H1 (cell line): ENCODE measurements around the gene CAMTA2. TPM values are rescaled to one million over a fixed set of nuclear protein-coding genes. Genes with fewer than 3 reads are reported as not detected.

ENCODE experiments used
- CTCF ChIA-PET: fragments of 300-600 bp; sonication (Branson Sonifier 250); formaldehyde crosslinking; loops from one replicate; lab custom pipeline; 2021; ENCODE audit not compliant: partially characterized antibody; lab: Charles Lee
- POLR2A ChIA-PET: fragments of 300-600 bp; sonication (Branson Sonifier 250); formaldehyde crosslinking; loops from one replicate; lab custom pipeline; 2021; ENCODE audit warnings: inconsistent platforms; ENCODE audit not compliant: partially characterized antibody; lab: Charles Lee
- DNase-seq, 2 experiments: peaks; one replicate each; pipeline versions ENCODE4 v3.0.0 to v3.0.0-alpha.2; 2010 to 2022; ENCODE audit warnings: low spot score in 2 of 2, low read depth in 1 of 2, mixed read lengths in 1 of 2
- FAIRE-seq: peaks from 2 replicates; lab custom pipeline; 2011; peaks lifted over from hg19 to GRCh38; lab: Jason Lieb, UNC
- H2AFZ ChIP-seq: 2 replicates; pipeline ENCODE4 v1.8.1; 2012; ENCODE audit warnings: low read length, inconsistent platforms
- H2AK5ac ChIP-seq: 2 replicates; pipeline ENCODE4 v1.6.1; 2013; ENCODE audit warnings: low read depth, low read length
- H2BK120ac ChIP-seq: replicated peaks from 2 replicates; pipeline ENCODE3; 2013; ENCODE audit warnings: low read depth, low read length, inconsistent platforms
- H2BK12ac ChIP-seq: 2 replicates; pipeline ENCODE4 v1.6.1; 2013; ENCODE audit warnings: low read depth, low read length
- H2BK15ac ChIP-seq: 2 replicates; pipeline ENCODE4 v1.6.1; 2013; ENCODE audit warnings: low read length
- H2BK20ac ChIP-seq: 2 replicates; pipeline ENCODE4 v1.6.1; 2013; ENCODE audit warnings: low read length
- H2BK5ac ChIP-seq: 2 replicates; pipeline ENCODE4 v1.6.1; 2013; ENCODE audit warnings: low read depth, low read length
- H3K14ac ChIP-seq: 2 replicates; pipeline ENCODE4 v1.6.1; 2013; ENCODE audit warnings: inconsistent platforms; ENCODE audit not compliant: insufficient read length
- H3K18ac ChIP-seq: 2 replicates; pipeline ENCODE4 v1.6.1; 2013; ENCODE audit warnings: low read length; ENCODE audit errors: extremely low read depth
- H3K23ac ChIP-seq: 2 replicates; pipeline ENCODE4 v1.6.1; 2013; ENCODE audit warnings: inconsistent platforms; ENCODE audit not compliant: insufficient read length
- H3K23me2 ChIP-seq: 2 replicates; pipeline ENCODE4 v1.6.1; 2013; ENCODE audit warnings: low read depth, low read length
- H3K27ac ChIP-seq: 2 replicates; pipeline ENCODE4 v1.6.1; 2011; ENCODE audit warnings: low read depth, low read length, inconsistent platforms
- H3K27me3 ChIP-seq, 4 experiments: replicated peaks in 1 of 4; 1 replicate in 1 of 4; 2 replicates in 3 of 4; pipeline versions ENCODE4 v1.6.1 to v1.8.1; 2011 to 2013; ENCODE audit warnings: low read length in 3 of 4, mild to moderate bottlenecking in 3 of 4, inconsistent platforms in 2 of 4, mixed read lengths in 2 of 4, moderate library complexity in 1 of 4; ENCODE audit not compliant: control insufficient read depth in 3 of 4, insufficient read depth in 3 of 4; ENCODE audit errors: extremely low read depth in 1 of 4
- H3K36me3 ChIP-seq, 4 experiments: 2 replicates each; pipeline versions ENCODE4 v1.6.1 to v1.8.1; 2011 to 2013; ENCODE audit warnings: mild to moderate bottlenecking in 4 of 4, low read length in 3 of 4, moderate library complexity in 2 of 4, control low read depth in 1 of 4, inconsistent platforms in 1 of 4; ENCODE audit not compliant: insufficient read depth in 4 of 4, control insufficient read depth in 2 of 4
- H3K4ac ChIP-seq: replicated peaks from 2 replicates; pipeline ENCODE3; 2013; ENCODE audit warnings: low read length, low read depth, mixed read lengths, inconsistent platforms; ENCODE audit not compliant: insufficient read length
- H3K4me1 ChIP-seq, 4 experiments: replicated peaks in 1 of 4; 1 replicate in 1 of 4; 2 replicates in 3 of 4; pipeline versions ENCODE4 v1.6.1 to v1.8.1; 2011 to 2013; ENCODE audit warnings: low read length in 3 of 4, inconsistent platforms in 2 of 4, mixed read lengths in 1 of 4; ENCODE audit not compliant: insufficient read depth in 4 of 4, control insufficient read depth in 3 of 4
- H3K4me2 ChIP-seq, 2 experiments: 2 replicates each; pipeline versions ENCODE4 v1.6.1 to v1.8.1; 2011 to 2013; ENCODE audit warnings: low read depth in 2 of 2, low read length in 2 of 2, control low read depth in 1 of 2, inconsistent platforms in 1 of 2, mild to moderate bottlenecking in 1 of 2; ENCODE audit not compliant: insufficient read depth in 1 of 2
- H3K4me3 ChIP-seq, 4 experiments: fragments of 200-600, 300-600 bp in 1 of 4; sonication (generic), shearing (Covaris generic), sonication (Bioruptor Twin) in 1 of 4; 2 replicates each; pipeline versions ENCODE4 v1.5.1 to v1.8.1; 2011 to 2016; ENCODE audit warnings: low read length in 4 of 4, low read depth in 3 of 4, control low read depth in 2 of 4, inconsistent platforms in 2 of 4, mild to moderate bottlenecking in 2 of 4, mixed read lengths in 1 of 4, moderate library complexity in 1 of 4; ENCODE audit not compliant: insufficient read depth in 2 of 4; ENCODE audit errors: extremely low read depth in 1 of 4
- H3K56ac ChIP-seq: replicated peaks from 2 replicates; pipeline ENCODE3; 2013; ENCODE audit warnings: low read depth, mild to moderate bottlenecking, mixed read lengths, low read length, inconsistent platforms; ENCODE audit not compliant: insufficient read length
- H3K79me1 ChIP-seq: 2 replicates; pipeline ENCODE4 v1.6.1; 2013; ENCODE audit warnings: low read depth, low read length, control low read depth
- H3K79me2 ChIP-seq, 2 experiments: 2 replicates each; pipeline versions ENCODE4 v1.6.1 to v1.8.1; 2012 to 2013; ENCODE audit warnings: low read length in 2 of 2, mild to moderate bottlenecking in 2 of 2, inconsistent platforms in 1 of 2; ENCODE audit not compliant: insufficient read depth in 2 of 2, control insufficient read depth in 1 of 2
- H3K9ac ChIP-seq, 4 experiments: replicated peaks in 1 of 4; 1 replicate in 1 of 4; 2 replicates in 3 of 4; pipeline versions ENCODE4 v1.6.1 to v1.8.1; 2011 to 2013; ENCODE audit warnings: low read depth in 3 of 4, low read length in 3 of 4, control low read depth in 2 of 4, mild to moderate bottlenecking in 2 of 4, moderate library complexity in 2 of 4, inconsistent platforms in 1 of 4; ENCODE audit errors: extremely low read depth in 1 of 4
- H3K9me3 ChIP-seq, 2 experiments: 2 replicates each; pipeline versions ENCODE4 v1.6.1 to v1.8.1; 2012 to 2013; ENCODE audit warnings: mild to moderate bottlenecking in 2 of 2, moderate library complexity in 2 of 2, control low read depth in 1 of 2, inconsistent platforms in 1 of 2, low read depth in 1 of 2, low read length in 1 of 2, mixed read lengths in 1 of 2; ENCODE audit not compliant: insufficient read depth in 2 of 2
- H4K20me1 ChIP-seq, 2 experiments: replicated peaks in 1 of 2; 2 replicates each; pipeline versions ENCODE3 to v1.8.1; 2011 to 2013; ENCODE audit warnings: inconsistent platforms in 2 of 2, low read length in 2 of 2, mild to moderate bottlenecking in 1 of 2; ENCODE audit not compliant: insufficient read depth in 2 of 2, control insufficient read depth in 1 of 2
- H4K5ac ChIP-seq: 2 replicates; pipeline ENCODE4 v1.6.1; 2013; ENCODE audit warnings: low read length, low read depth, mixed read lengths, inconsistent platforms; ENCODE audit not compliant: insufficient read length
- H4K8ac ChIP-seq: 2 replicates; pipeline ENCODE4 v1.8.0; 2013; ENCODE audit warnings: mild to moderate bottlenecking, moderate library complexity, low read length, inconsistent platforms; ENCODE audit not compliant: insufficient read depth; ENCODE audit errors: extremely low read depth
- H4K91ac ChIP-seq: replicated peaks from 2 replicates; pipeline ENCODE3; 2013; ENCODE audit warnings: low read length, mixed read lengths, inconsistent platforms; ENCODE audit not compliant: insufficient read length
- ASH2L ChIP-seq: fragments of 200-600, 300-600 bp; sonication (generic); IDR thresholded peaks from one replicate; pipeline ENCODE4 v1.7.1; 2017; ENCODE audit warnings: low read length
- CREB1 ChIP-seq: IDR thresholded peaks from 2 replicates; pipeline ENCODE4 v1.6.1; 2012; ENCODE audit warnings: inconsistent platforms
- EP300 ChIP-seq, 2 experiments: IDR thresholded peaks; 1 replicate in 1 of 2; 2 replicates in 1 of 2; pipeline ENCODE4 v1.6.1; 2011 to 2012; ENCODE audit warnings: low read depth in 2 of 2, low read length in 2 of 2, mild to moderate bottlenecking in 2 of 2, borderline replicate concordance in 1 of 2, inconsistent platforms in 1 of 2, moderate library complexity in 1 of 2
- JUN ChIP-seq: IDR thresholded peaks from 2 replicates; pipeline ENCODE4 v1.6.1; 2011; ENCODE audit warnings: low read depth, mild to moderate bottlenecking, improper control_type of control experiment, low read length
- KDM5A ChIP-seq: fragments of 200-600 bp; IDR thresholded peaks from 2 replicates; pipeline ENCODE4 v1.7.1; 2012; ENCODE audit warnings: mild to moderate bottlenecking, low read length, inconsistent platforms, mixed read lengths
- MAFK ChIP-seq: IDR thresholded peaks from 2 replicates; pipeline ENCODE4 v1.6.1; 2012; ENCODE audit warnings: low read depth, mild to moderate bottlenecking, improper control_type of control experiment, low read length
- POLR2AphosphoS5 ChIP-seq: IDR thresholded peaks from 2 replicates; pipeline ENCODE4 v1.6.1; 2011; ENCODE audit warnings: low read depth, low read length
- POU5F1 ChIP-seq: IDR thresholded peaks from 2 replicates; pipeline ENCODE4 v1.6.1; 2011; ENCODE audit warnings: low read depth, mild to moderate bottlenecking, low read length, moderate library complexity
- RXRA ChIP-seq: IDR thresholded peaks from 2 replicates; pipeline ENCODE4 v1.6.1; 2011; ENCODE audit warnings: low read depth, mild to moderate bottlenecking, low read length, moderate library complexity; ENCODE audit not compliant: insufficient read depth
- SIX5 ChIP-seq: IDR thresholded peaks from 2 replicates; pipeline ENCODE4 v1.6.1; 2011; ENCODE audit warnings: mild to moderate bottlenecking, low read depth, low read length
- SP4 ChIP-seq: IDR thresholded peaks from 2 replicates; pipeline ENCODE4 v1.6.1; 2012; ENCODE audit warnings: low read length, inconsistent platforms
- WGBS, 2 experiments: shearing (Covaris generic) in 1 of 2; methylation state at CpG; one replicate each; pipeline versions ENCODE4 v1.1.6 to v1.1.7; 2013 to 2015; ENCODE audit warnings: low lambda C conversion rate in 2 of 2, mixed read lengths in 2 of 2, inconsistent platforms in 1 of 2, low coverage in 1 of 2, missing lambda C conversion rate in 1 of 2; ENCODE audit not compliant: insufficient replicate concordance in 2 of 2, insufficient coverage in 1 of 2, insufficient read length in 1 of 2; ENCODE audit errors: extremely low coverage in 1 of 2, missing lambda C conversion rate in 1 of 2; 5-methylcytosine and 5-hydroxymethylcytosine counted together
- polyA plus RNA-seq, 7 experiments: library from polyadenylated mRNA; depleted of rRNA in 3 of 7; stranded (reverse) in 5 of 7; unstranded in 2 of 7; fragments of >200 nt in 5 of 7; fragments of 200-250 nt in 2 of 7; gene quantifications; 1 replicate in 5 of 7; 2 replicates in 1 of 7; 4 replicates in 1 of 7; pipeline versions ENCODE4 v1.2.1 to v1.2.3, GENCODE V29; 2011 to 2013; ENCODE audit warnings: missing spikeins in 2 of 7, mixed read lengths in 2 of 7
- total RNA-seq: library from RNA; stranded (reverse); fragmentation: NEBNext Ultra II Directional; extraction: Animal tissue kit (Norgen Biotek cat#: 25700); gene quantifications from 2 replicates; pipeline ENCODE4 v1.2.1, GENCODE V29; 2021
- TF ChIP-seq, protein P1 (sequence below): IDR thresholded peaks from 2 replicates; pipeline ENCODE4 v1.6.1; 2012; ENCODE audit warnings: inconsistent platforms
- TF ChIP-seq, protein P2 (sequence below): IDR thresholded peaks from 2 replicates; pipeline ENCODE4 v1.6.1; 2012; ENCODE audit warnings: low read length, inconsistent platforms

CAMTA2 gene
- total and polyA plus RNA-seq, 2 of the 8 experiments (the other 6 are each of a cell fraction or from before 2014, with no cell fraction given): 5.5 to 12.0 TPM

DNA sequence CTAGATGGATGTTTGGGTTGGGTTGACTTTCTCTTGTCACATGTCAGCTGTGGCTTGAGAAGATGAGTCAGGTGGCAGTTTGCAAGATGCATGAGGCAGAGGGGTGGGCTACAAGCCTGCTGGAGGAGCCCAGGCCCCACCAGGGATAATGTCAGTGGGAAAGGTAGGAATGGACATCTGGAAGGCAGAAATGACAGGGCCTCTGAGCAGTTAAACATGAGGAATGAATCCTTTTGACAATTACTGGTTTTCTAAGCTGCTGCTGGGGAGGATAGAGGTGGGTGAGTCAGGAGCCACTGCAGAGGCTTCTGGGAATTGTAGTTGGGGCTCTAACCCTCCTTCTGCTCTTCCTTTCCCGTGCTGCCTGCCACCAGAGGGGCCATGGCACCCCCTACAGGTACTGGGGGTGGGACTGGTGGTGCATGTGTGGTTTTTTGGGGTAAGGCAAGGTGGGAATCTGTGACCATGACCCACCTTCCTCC lies 32.0 kb upstream of the CAMTA2 start:
- H3K4me2 ChIP-seq: no peak overlapping the region
- no peak overlapping the region for H3K4me3 ChIP-seq
- H3K14ac ChIP-seq: no peak overlapping the region
- H3K23me2 ChIP-seq: no peaks in the 10 kb centered on the region
- no peaks in the 10 kb centered on the region for H3K27me3 ChIP-seq
- H3K9me3 ChIP-seq: no peaks in the 10 kb centered on the region
- no peak overlapping the region for H4K91ac ChIP-seq
- no peaks in the 10 kb centered on the region for H3K79me2 ChIP-seq
- no peak overlapping the region for H2BK15ac ChIP-seq
- no peak overlapping the region for H2BK120ac ChIP-seq
- CTCF ChIA-PET: interaction anchor here (0.8 to 5.4 kb wide), 8 partner anchors 9 to 44 kb away, joined by 3 to 21 read pairs (median 5); partner anchors contain the start of gene SLC52A1
- H3K9ac ChIP-seq: no peak overlapping the region
- H4K5ac ChIP-seq: no peak overlapping the region
- no peak overlapping the region for H2BK20ac ChIP-seq
- no peak overlapping the region for H3K23ac ChIP-seq
- 90% methylated on average over 1 of the region's 1 CpG; no CpG with 5 or more reads in 1 of the 2 experiments for WGBS, 2 experiments
- no peaks in the 10 kb centered on the region for H3K4me1 ChIP-seq
- H4K20me1 ChIP-seq: peaks cover 0 to 2% of the 10 kb centered on the region in 2 experiments
- DNase-seq: no peak
- H2AK5ac ChIP-seq: no peak overlapping the region
- no peak overlapping the region for H3K56ac ChIP-seq
- H2AFZ ChIP-seq: no peak overlapping the region
- H3K27ac ChIP-seq: no peak overlapping the region
- FAIRE-seq: no peak
- no peak overlapping the region for H3K18ac ChIP-seq
- no peak overlapping the region for H2BK5ac ChIP-seq
- POLR2A ChIA-PET: interaction anchor here (0.9 to 2.2 kb wide), 8 partner anchors 9 to 83 kb away, joined by 3 to 8 read pairs (median 4); partner anchors contain the start of genes CAMTA2, INCA1 and KIF1C
- peaks cover 10 to 51% (median 31%) of the 10 kb centered on the region in 4 experiments for H3K36me3 ChIP-seq
- no peak overlapping the region for H2BK12ac ChIP-seq
- H4K8ac ChIP-seq: no peak overlapping the region
- H3K79me1 ChIP-seq: no peaks in the 10 kb centered on the region
- H3K4ac ChIP-seq: no peak overlapping the region
- TF ChIP-seq ASH2L: no peak
- TF ChIP-seq CREB1: no peak
- TF ChIP-seq JUN: no peak
- no peak for TF ChIP-seq KDM5A
- no peak for TF ChIP-seq MAFK
- TF ChIP-seq, protein P1, sequence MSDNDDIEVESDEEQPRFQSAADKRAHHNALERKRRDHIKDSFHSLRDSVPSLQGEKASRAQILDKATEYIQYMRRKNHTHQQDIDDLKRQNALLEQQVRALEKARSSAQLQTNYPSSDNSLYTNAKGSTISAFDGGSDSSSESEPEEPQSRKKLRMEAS: no peak
- no peak for TF ChIP-seq SP4
- peak; percentile 40 for TF ChIP-seq SIX5
- TF ChIP-seq EP300 (IDR thresholded peaks at IDR 0.05; ENCODE audit: borderline replicate concordance in 1 of 2, low read depth in 2 of 2, low read length in 2 of 2): no peak
- no peak for TF ChIP-seq POU5F1
- TF ChIP-seq, protein P2, sequence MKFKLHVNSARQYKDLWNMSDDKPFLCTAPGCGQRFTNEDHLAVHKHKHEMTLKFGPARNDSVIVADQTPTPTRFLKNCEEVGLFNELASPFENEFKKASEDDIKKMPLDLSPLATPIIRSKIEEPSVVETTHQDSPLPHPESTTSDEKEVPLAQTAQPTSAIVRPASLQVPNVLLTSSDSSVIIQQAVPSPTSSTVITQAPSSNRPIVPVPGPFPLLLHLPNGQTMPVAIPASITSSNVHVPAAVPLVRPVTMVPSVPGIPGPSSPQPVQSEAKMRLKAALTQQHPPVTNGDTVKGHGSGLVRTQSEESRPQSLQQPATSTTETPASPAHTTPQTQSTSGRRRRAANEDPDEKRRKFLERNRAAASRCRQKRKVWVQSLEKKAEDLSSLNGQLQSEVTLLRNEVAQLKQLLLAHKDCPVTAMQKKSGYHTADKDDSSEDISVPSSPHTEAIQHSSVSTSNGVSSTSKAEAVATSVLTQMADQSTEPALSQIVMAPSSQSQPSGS: no peak
- TF ChIP-seq RXRA: no peak
- TF ChIP-seq POLR2AphosphoS5: 0 out of 2 replicates have a peak, but pooled peaks have one; percentile 22
